Sigmoid colon (tissue), 7 donors: ENCODE measurements around the gene LRPPRC. TPM values are rescaled to one million over a fixed set of nuclear protein-coding genes. Genes with fewer than 3 reads are reported as not detected.
A peak's percentile ranks its signal among the peaks of the same experiment; 100 is the strongest.

Experiments
- DNase-seq: peaks from one replicate; pipeline ENCODE4 v3.0.0-alpha.2; 2019
- H3K27ac ChIP-seq, 4 donors: fragments of 200-600 bp; sonication (generic); one replicate each; pipeline ENCODE4 v1.5.1; 2016 to 2019; ENCODE audit warnings: mild to moderate bottlenecking in 1 of 4
- H3K27me3 ChIP-seq, 3 donors: fragments of 200-600 bp; sonication (generic); one replicate each; pipeline ENCODE4 v1.5.1; 2019; ENCODE audit warnings: mild to moderate bottlenecking in 1 of 3
- H3K36me3 ChIP-seq, 4 donors: fragments of 200-600 bp; sonication (generic); one replicate each; pipeline ENCODE4 v1.5.1; 2016 to 2019
- H3K4me1 ChIP-seq, 4 donors: fragments of 200-600 bp; sonication (generic); one replicate each; pipeline ENCODE4 v1.5.1; 2017 to 2019
- H3K4me3 ChIP-seq, 4 donors: fragments of 200-600 bp; sonication (generic); one replicate each; pipeline ENCODE4 v1.5.1; 2017 to 2019; ENCODE audit warnings: mild to moderate bottlenecking in 2 of 4, moderate library complexity in 1 of 4
- H3K9me3 ChIP-seq, 4 donors: fragments of 200-600 bp in 3 of 4; sonication (generic) in 3 of 4; one replicate each; pipeline versions ENCODE4 v1.5.1 to v1.6.1; 2013 to 2019
- EP300 ChIP-seq, 4 donors: sonication (generic); formaldehyde crosslinking; IDR thresholded peaks; one replicate each; pipeline ENCODE4 v1.6.1; 2017; ENCODE audit warnings: antibody characterized with exemption in 4 of 4
- POLR2A ChIP-seq, 2 donors: fragments of 450-650 bp; IDR thresholded peaks; one replicate each; pipeline ENCODE4 v1.6.1; 2016; ENCODE audit warnings: antibody characterized with exemption in 2 of 2, mild to moderate bottlenecking in 2 of 2, moderate library complexity in 2 of 2
- POLR2AphosphoS5 ChIP-seq, 4 donors: sonication (generic); formaldehyde crosslinking; IDR thresholded peaks; one replicate each; pipeline ENCODE4 v1.6.1; 2017; ENCODE audit warnings: antibody characterized with exemption in 4 of 4
- WGBS, 2 donors: extraction: QIAGEN DNeasy Blood & Tissue Kit; methylation state at CpG; one replicate each; pipeline ENCODE4 v1.1.7; 2013; 5-methylcytosine and 5-hydroxymethylcytosine counted together
- intact Hi-C: fragments of 100-400 bp; cut with DNase I; formaldehyde crosslinking; loops from one replicate; pipeline ENCODE4 v1.15.1; 2023
- polyA plus RNA-seq, 3 donors: library from polyadenylated mRNA; stranded (reverse); fragments of 200-250 nt; gene quantifications; one replicate each; pipeline ENCODE4 v1.2.3, GENCODE V29; 2013
- total RNA-seq, 4 donors: library from RNA; depleted of rRNA; stranded (reverse); fragments of >200 nt; gene quantifications; one replicate each; pipeline ENCODE4 v1.1.0, GENCODE V29; 2016
- TF ChIP-seq, protein P1 (sequence below), 4 experiments: fragments of 450-650 bp in 3 of 4; fragments of 200-600 bp in 1 of 4; IDR thresholded peaks; one replicate each; pipeline ENCODE4 v1.5.1; 2016 to 2019; ENCODE audit warnings: antibody characterized with exemption in 4 of 4, mild to moderate bottlenecking in 3 of 4, moderate library complexity in 2 of 4
- donor health status: healthy with polysubstance abuse.
- donor health status: Bipolar disorder and iron deficiency.
- donor health status: healthy.

LRPPRC gene
- total and polyA plus RNA-seq, 7 donors = 22.2 to 65.7 (median 49.7) TPM

DNA sequence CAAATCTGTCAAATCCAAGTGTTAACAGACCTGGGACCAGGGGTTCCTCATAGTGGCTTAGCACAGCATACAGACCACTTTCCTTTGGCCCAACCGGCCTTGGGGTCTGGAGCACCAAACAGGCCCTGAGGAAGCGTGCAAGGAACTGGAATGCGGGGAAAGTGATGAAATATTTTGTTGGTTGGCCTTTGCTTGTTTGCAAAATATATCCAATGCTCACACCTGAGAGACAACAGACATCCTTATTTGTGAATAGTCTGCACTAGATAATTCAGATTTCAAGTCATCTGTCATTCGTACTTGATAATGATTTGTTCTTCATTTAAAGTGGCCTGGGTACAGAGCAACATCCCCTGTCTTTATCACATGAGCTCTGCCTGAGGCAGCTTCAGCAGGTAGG is 113.5 kb downstream of the LRPPRC start:
- intact Hi-C loops = no loop called here
- H3K27ac ChIP-seq = no peak overlapping the region

DNA sequence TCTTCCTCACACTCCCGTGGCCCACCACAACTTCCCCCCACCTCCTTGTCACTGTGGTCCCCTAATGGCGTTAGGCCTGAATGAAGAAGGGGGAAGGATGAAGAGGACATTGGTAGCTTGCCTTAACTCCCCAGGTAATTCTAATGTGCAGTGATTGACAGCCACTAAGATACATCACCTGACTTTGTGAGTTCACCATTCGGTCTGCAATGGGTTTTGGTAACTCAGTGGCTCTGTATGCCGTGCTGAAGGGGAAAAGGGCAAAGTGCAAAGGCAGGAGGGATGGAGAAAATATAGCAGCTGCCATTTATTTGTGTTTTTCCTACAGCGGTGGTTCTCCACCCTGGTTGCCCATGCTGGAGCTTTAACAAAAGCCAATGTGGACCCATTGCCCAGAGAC is 114.8 kb downstream of the LRPPRC start:
- intact Hi-C loops = no loop called here
- WGBS, 2 donors = 49 to 72% methylated on average over 5 of the region's 5 CpGs
- H3K36me3 ChIP-seq = peaks cover 0 to 10% (median 0%) of the 10 kb centered on the region in 4 donors

More for the DNA sequence above, 113.5 kb downstream of the LRPPRC start:
- DNase-seq = no peak
- Histone ChIP-seq H3K4me3 (no peak overlapping the region), H3K4me1 (no peaks in the 10 kb centered on the region), H3K36me3 (peaks cover 0 to 19% (median under 1%) of the 10 kb centered on the region in 4 donors), H3K27me3 (no peaks in the 10 kb centered on the region), H3K9me3 (no peaks in the 10 kb centered on the region)
- WGBS, 2 donors = 87 to 90% methylated on average over 4 of the region's 4 CpGs
- TF ChIP-seq, protein P1, sequence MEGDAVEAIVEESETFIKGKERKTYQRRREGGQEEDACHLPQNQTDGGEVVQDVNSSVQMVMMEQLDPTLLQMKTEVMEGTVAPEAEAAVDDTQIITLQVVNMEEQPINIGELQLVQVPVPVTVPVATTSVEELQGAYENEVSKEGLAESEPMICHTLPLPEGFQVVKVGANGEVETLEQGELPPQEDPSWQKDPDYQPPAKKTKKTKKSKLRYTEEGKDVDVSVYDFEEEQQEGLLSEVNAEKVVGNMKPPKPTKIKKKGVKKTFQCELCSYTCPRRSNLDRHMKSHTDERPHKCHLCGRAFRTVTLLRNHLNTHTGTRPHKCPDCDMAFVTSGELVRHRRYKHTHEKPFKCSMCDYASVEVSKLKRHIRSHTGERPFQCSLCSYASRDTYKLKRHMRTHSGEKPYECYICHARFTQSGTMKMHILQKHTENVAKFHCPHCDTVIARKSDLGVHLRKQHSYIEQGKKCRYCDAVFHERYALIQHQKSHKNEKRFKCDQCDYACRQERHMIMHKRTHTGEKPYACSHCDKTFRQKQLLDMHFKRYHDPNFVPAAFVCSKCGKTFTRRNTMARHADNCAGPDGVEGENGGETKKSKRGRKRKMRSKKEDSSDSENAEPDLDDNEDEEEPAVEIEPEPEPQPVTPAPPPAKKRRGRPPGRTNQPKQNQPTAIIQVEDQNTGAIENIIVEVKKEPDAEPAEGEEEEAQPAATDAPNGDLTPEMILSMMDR (IDR thresholded peaks at IDR 0.05) = no peak
- no peak for TF ChIP-seq POLR2AphosphoS5 (IDR thresholded peaks at IDR 0.05)

DNA sequence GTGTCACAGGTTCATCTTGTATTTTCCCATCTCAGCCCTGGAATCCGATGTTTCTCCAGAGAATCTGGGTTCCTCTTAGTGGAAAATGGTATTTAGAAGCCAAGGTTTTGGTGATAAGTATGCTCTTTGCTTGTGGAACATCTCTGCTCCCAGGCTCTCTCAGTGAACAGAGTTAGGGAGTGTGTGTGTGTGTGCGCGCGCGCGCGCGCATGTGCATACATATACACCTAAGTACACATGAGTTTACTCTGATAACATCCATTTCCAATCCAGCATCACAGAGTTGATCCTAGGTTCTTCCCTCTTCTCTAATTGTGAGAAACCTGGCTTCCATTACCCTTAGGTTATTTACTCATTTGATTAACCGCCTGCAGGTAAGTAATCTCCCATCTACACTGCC is 115.3 kb downstream of the LRPPRC start:
- no peaks in the 10 kb centered on the region for H3K27me3 ChIP-seq
- TF ChIP-seq POLR2AphosphoS5 (IDR thresholded peaks at IDR 0.05) = no peak
- TF ChIP-seq EP300 (IDR thresholded peaks at IDR 0.05) = no peak
- TF ChIP-seq, protein P1 (IDR thresholded peaks at IDR 0.05) = no peak
- TF ChIP-seq POLR2A (IDR thresholded peaks at IDR 0.05) = no peak
- H3K9me3 ChIP-seq = no peaks in the 10 kb centered on the region
- H3K4me3 ChIP-seq = no peak overlapping the region
- WGBS, 2 donors = 82 to 97% methylated on average over 9 of the region's 9 CpGs
- DNase-seq = no peak
- H3K36me3 ChIP-seq = peaks cover 0 to 5% (median 0%) of the 10 kb centered on the region in 4 donors
- H3K4me1 ChIP-seq = no peaks in the 10 kb centered on the region
- intact Hi-C loops = no loop called here
- no peak overlapping the region for H3K27ac ChIP-seq

More for the DNA sequence above, 114.8 kb downstream of the LRPPRC start:
- no peaks in the 10 kb centered on the region for H3K27me3 ChIP-seq
- no peak for DNase-seq
- no peaks in the 10 kb centered on the region for H3K9me3 ChIP-seq
- no peak overlapping the region for H3K27ac ChIP-seq
- no peak overlapping the region for H3K4me3 ChIP-seq
- H3K4me1 ChIP-seq = no peaks in the 10 kb centered on the region
- TF ChIP-seq POLR2A (IDR thresholded peaks at IDR 0.05) (no peak), POLR2AphosphoS5 (IDR thresholded peaks at IDR 0.05) (no peak), EP300 (IDR thresholded peaks at IDR 0.05) (no peak)
- TF ChIP-seq, protein P1 (IDR thresholded peaks at IDR 0.05) = no peak

DNA sequence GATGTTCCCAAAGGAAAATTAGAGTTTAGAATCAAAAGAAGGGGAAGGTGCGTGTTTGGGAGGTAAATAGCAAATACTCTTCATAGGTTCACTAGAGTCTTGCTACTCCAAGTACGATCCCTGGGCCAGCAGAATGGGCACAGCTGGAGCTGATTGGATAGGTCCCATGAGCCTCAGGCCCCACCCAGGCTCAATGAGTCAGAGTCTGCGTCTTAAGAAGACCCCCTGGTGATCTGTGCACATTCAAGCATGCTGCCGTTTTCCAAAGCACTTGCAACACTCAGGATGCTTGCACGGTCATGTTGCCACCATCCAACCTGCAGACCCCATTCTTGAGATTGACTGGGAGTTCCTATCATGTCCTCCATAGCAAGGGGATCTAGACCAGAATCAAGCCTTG is 116.5 kb downstream of the LRPPRC start:
- DNase-seq = no peak
- no peaks in the 10 kb centered on the region for H3K36me3 ChIP-seq
- WGBS, 2 donors = 83% methylated on average over 5 of the region's 5 CpGs
- no peaks in the 10 kb centered on the region for H3K4me1 ChIP-seq
- H3K4me3 ChIP-seq = no peak overlapping the region
- H3K27me3 ChIP-seq = peaks cover 0 to 6% (median 0%) of the 10 kb centered on the region in 3 donors
- H3K27ac ChIP-seq = no peak overlapping the region
- TF ChIP-seq POLR2A (IDR thresholded peaks at IDR 0.05) (no peak), POLR2AphosphoS5 (IDR thresholded peaks at IDR 0.05) (no peak), EP300 (IDR thresholded peaks at IDR 0.05) (no peak)
- TF ChIP-seq, protein P1 (IDR thresholded peaks at IDR 0.05) = no peak
- H3K9me3 ChIP-seq = no peaks in the 10 kb centered on the region
- intact Hi-C loops = no loop called here

DNA sequence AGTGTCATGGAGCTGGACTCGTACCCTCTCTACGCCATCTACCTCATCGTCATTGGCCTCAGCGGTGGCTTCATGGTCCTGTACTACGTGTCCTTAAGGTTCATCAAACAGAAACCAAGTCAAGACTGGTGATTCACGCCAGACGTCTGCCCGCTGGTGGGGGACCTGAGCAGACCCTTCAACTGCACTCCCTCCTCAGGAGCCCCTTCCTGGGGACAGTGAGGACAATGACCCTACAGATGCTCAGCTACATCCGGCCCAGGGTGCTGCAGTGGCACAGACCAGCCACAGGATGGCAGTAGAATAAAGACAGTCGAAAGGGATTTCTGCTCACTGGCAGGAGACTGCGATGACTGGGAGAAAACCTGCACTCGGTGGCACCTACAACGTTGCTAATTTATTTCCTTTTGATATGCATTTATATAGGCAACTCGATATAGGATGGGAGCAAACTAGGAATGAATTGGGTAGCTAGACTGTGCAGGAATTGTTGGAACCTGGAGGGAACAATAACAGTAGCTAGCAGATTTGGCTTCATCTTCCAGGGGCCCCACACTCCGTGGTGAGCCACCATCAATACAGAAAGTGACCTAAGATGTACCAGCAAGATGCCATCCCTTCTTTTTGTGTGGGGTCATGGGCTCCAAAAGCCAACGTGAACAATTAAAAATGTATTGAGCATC is 117.9 kb downstream of the LRPPRC start:
- intact Hi-C loops = no loop called here
- no peaks in the 10 kb centered on the region for H3K9me3 ChIP-seq
- H3K36me3 ChIP-seq = no peaks in the 10 kb centered on the region
- 35 to 37% methylated on average over 16 of the region's 16 CpGs for WGBS, 2 donors
- peaks cover 0 to 6% (median 0%) of the 10 kb centered on the region in 3 donors for H3K27me3 ChIP-seq
- TF ChIP-seq EP300 (IDR thresholded peaks at IDR 0.05) (no peak), POLR2A (IDR thresholded peaks at IDR 0.05) (no peak)
- TF ChIP-seq, protein P1 (IDR thresholded peaks at IDR 0.05) = peak; percentile 19 to 82 (median 68)
- H3K4me3 ChIP-seq = no peak overlapping the region
- no peak overlapping the region for H3K27ac ChIP-seq
- no peak for DNase-seq
- H3K4me1 ChIP-seq = no peaks in the 10 kb centered on the region
